Measurements from ENCODE around the gene RPN2. TPM values are rescaled to one million over a fixed set of nuclear protein-coding genes. Genes with fewer than 3 reads are reported as not detected.

Gene RPN2
- total and polyA plus RNA-seq, 2 of the 13 experiments (the other 11 are each of a cell fraction or from before 2014, with no cell fraction given), result 587 to 1,818 TPM

DNA sequence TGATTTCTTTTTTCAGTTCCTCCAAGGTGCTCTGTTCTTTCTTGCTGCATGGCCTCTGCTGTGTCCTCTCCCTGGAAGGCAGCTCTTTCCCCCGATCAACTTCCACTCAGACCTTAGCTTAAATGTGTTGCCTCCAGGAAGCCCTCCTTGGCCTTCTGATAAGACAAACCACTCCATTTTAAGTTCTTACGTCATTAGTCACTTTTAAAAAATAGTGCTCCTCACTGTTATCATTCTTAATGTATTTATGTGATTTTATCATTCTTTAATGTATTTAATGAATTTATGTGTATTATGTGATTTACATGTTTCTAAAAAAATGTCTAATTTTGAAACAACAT is 98.1 kb downstream of the RPN2 start (continued):
- TF ChIP-seq, protein P1, sequence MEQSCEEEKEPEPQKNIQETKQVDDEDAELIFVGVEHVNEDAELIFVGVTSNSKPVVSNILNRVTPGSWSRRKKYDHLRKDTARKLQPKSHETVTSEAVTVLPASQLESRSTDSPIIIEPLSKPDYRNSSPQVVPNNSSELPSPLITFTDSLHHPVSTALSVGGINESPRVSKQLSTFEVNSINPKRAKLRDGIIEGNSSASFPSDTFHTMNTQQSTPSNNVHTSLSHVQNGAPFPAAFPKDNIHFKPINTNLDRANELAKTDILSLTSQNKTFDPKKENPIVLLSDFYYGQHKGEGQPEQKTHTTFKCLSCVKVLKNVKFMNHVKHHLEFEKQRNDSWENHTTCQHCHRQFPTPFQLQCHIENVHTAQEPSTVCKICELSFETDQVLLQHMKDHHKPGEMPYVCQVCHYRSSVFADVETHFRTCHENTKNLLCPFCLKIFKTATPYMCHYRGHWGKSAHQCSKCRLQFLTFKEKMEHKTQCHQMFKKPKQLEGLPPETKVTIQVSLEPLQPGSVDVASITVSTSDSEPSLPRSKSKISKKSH (CRISPR knock-in tag; IDR thresholded peaks at IDR 0.05; ENCODE audit: borderline replicate concordance), result no peak
- TF ChIP-seq ZNF83 (CRISPR knock-in tag; IDR thresholded peaks at IDR 0.05; ENCODE audit: borderline replicate concordance) (no peak), ZNF441 (CRISPR knock-in tag; IDR thresholded peaks at IDR 0.05; ENCODE audit: borderline replicate concordance) (no peak), ATF7 (IDR thresholded peaks at IDR 0.05) (peak; percentile 47; the same call in 1 of the 2 replicates), ATF7 (CRISPR knock-in tag; IDR thresholded peaks at IDR 0.05) (no peak), ZBTB7B (CRISPR knock-in tag; IDR thresholded peaks at IDR 0.05) (peak; percentile 39; the same call in 1 of the 2 replicates), MTA1 (CRISPR knock-in tag; IDR thresholded peaks at IDR 0.05; ENCODE audit: borderline replicate concordance) (no peak), ZSCAN21 (CRISPR knock-in tag; IDR thresholded peaks at IDR 0.05; ENCODE audit: borderline replicate concordance) (no peak), CHCHD3 (CRISPR knock-in tag; IDR thresholded peaks at IDR 0.05) (no peak), ZNF572 (CRISPR knock-in tag; IDR thresholded peaks at IDR 0.05) (no peak), AGO1 (IDR thresholded peaks at IDR 0.05; ENCODE audit: low read depth, low read length, poor library complexity, severe bottlenecking) (no peak), RXRA (CRISPR knock-in tag; IDR thresholded peaks at IDR 0.05) (no peak)
- TF ChIP-seq, protein P2, sequence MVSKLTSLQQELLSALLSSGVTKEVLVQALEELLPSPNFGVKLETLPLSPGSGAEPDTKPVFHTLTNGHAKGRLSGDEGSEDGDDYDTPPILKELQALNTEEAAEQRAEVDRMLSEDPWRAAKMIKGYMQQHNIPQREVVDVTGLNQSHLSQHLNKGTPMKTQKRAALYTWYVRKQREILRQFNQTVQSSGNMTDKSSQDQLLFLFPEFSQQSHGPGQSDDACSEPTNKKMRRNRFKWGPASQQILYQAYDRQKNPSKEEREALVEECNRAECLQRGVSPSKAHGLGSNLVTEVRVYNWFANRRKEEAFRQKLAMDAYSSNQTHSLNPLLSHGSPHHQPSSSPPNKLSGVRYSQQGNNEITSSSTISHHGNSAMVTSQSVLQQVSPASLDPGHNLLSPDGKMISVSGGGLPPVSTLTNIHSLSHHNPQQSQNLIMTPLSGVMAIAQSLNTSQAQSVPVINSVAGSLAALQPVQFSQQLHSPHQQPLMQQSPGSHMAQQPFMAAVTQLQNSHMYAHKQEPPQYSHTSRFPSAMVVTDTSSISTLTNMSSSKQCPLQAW (CRISPR knock-in tag; IDR thresholded peaks at IDR 0.05), result no peak
- TF ChIP-seq, protein P3, sequence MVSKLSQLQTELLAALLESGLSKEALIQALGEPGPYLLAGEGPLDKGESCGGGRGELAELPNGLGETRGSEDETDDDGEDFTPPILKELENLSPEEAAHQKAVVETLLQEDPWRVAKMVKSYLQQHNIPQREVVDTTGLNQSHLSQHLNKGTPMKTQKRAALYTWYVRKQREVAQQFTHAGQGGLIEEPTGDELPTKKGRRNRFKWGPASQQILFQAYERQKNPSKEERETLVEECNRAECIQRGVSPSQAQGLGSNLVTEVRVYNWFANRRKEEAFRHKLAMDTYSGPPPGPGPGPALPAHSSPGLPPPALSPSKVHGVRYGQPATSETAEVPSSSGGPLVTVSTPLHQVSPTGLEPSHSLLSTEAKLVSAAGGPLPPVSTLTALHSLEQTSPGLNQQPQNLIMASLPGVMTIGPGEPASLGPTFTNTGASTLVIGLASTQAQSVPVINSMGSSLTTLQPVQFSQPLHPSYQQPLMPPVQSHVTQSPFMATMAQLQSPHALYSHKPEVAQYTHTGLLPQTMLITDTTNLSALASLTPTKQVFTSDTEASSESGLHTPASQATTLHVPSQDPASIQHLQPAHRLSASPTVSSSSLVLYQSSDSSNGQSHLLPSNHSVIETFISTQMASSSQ (IDR thresholded peaks at IDR 0.05; ENCODE audit: low read depth), result no peak
- TF ChIP-seq, protein P3 (CRISPR knock-in tag; IDR thresholded peaks at IDR 0.05; ENCODE audit: borderline replicate concordance), result no peak
- TF ChIP-seq, protein P4, sequence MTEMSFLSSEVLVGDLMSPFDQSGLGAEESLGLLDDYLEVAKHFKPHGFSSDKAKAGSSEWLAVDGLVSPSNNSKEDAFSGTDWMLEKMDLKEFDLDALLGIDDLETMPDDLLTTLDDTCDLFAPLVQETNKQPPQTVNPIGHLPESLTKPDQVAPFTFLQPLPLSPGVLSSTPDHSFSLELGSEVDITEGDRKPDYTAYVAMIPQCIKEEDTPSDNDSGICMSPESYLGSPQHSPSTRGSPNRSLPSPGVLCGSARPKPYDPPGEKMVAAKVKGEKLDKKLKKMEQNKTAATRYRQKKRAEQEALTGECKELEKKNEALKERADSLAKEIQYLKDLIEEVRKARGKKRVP (CRISPR knock-in tag; IDR thresholded peaks at IDR 0.05), result no peak
- TF ChIP-seq, protein P5, sequence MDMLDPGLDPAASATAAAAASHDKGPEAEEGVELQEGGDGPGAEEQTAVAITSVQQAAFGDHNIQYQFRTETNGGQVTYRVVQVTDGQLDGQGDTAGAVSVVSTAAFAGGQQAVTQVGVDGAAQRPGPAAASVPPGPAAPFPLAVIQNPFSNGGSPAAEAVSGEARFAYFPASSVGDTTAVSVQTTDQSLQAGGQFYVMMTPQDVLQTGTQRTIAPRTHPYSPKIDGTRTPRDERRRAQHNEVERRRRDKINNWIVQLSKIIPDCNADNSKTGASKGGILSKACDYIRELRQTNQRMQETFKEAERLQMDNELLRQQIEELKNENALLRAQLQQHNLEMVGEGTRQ (IDR thresholded peaks at IDR 0.05; ENCODE audit: low read depth, low read length), result no peak
- TF ChIP-seq, protein P5 (CRISPR knock-in tag; IDR thresholded peaks at IDR 0.05; ENCODE audit: borderline replicate concordance), result peak; percentile 7; the same call in 1 of the 2 replicates

Measured in HepG2 (cell line).